Astrocyte of the spinal cord (primary cell): ENCODE data around the gene MADD.

Experiments
- DNase-seq: peaks from one replicate; pipeline ENCODE4 v3.0.0; 2011; ENCODE audit warnings: low read depth, low spot score
- H3K4me3 ChIP-seq: 2 replicates; pipeline ENCODE4 v1.5.1; 2011; ENCODE audit warnings: low read depth, mild to moderate bottlenecking, low read length, moderate library complexity
- in situ Hi-C: cut with HindIII; loops from 2 replicates; pipeline ENCODE4 v1.10.0; 2017; ENCODE audit warnings: low sequenced_read_pairs
- TF ChIP-seq, protein P1 (sequence below): IDR thresholded peaks from 2 replicates; pipeline ENCODE4 v1.5.1; 2012; ENCODE audit warnings: low read depth, mild to moderate bottlenecking, low read length, inconsistent platforms

The MADD gene

DNA sequence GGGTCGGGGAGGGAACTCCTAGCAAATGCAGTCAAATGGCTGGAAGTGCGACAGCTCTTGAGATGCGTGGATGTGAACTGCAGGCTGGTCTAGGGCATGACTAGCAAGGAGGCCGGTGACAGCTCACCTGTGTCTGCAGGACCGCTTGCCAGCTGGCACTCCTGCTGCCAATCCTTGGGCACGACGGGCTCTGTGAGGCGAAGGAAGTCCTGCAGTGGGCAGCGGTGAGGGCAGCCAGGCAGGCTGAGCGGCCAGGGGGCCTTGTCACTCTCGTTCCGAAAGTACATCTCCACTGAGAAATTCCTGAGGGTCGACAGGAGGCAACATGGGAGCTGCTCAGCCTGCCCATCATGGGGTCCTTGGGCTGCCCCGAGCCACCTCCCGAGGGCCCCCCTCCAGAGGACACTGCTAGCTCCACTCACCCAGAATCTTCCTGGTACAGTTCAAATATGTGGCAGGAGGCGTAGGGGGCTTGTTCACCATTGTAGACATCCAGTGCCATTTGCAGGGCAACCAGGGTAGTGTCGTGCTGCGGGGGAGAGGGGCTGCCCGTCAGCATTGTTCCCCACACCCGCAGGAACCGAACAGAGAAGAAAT lies 27.2 kb upstream of the MADD start:
- H3K4me3 ChIP-seq, result no peak overlapping the region
- TF ChIP-seq, protein P1, sequence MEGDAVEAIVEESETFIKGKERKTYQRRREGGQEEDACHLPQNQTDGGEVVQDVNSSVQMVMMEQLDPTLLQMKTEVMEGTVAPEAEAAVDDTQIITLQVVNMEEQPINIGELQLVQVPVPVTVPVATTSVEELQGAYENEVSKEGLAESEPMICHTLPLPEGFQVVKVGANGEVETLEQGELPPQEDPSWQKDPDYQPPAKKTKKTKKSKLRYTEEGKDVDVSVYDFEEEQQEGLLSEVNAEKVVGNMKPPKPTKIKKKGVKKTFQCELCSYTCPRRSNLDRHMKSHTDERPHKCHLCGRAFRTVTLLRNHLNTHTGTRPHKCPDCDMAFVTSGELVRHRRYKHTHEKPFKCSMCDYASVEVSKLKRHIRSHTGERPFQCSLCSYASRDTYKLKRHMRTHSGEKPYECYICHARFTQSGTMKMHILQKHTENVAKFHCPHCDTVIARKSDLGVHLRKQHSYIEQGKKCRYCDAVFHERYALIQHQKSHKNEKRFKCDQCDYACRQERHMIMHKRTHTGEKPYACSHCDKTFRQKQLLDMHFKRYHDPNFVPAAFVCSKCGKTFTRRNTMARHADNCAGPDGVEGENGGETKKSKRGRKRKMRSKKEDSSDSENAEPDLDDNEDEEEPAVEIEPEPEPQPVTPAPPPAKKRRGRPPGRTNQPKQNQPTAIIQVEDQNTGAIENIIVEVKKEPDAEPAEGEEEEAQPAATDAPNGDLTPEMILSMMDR, result no peak
- in situ Hi-C loops, result no loop called here
- no peak for DNase-seq

- no peak overlapping the region for H3K4me3 ChIP-seq
- in situ Hi-C loops, result no loop called here
- no peak for DNase-seq
- TF ChIP-seq, protein P1, result no peak
Observed at GRCh38 chr11:47243454-47243853, 26.5 kb upstream of the MADD start.

DNA sequence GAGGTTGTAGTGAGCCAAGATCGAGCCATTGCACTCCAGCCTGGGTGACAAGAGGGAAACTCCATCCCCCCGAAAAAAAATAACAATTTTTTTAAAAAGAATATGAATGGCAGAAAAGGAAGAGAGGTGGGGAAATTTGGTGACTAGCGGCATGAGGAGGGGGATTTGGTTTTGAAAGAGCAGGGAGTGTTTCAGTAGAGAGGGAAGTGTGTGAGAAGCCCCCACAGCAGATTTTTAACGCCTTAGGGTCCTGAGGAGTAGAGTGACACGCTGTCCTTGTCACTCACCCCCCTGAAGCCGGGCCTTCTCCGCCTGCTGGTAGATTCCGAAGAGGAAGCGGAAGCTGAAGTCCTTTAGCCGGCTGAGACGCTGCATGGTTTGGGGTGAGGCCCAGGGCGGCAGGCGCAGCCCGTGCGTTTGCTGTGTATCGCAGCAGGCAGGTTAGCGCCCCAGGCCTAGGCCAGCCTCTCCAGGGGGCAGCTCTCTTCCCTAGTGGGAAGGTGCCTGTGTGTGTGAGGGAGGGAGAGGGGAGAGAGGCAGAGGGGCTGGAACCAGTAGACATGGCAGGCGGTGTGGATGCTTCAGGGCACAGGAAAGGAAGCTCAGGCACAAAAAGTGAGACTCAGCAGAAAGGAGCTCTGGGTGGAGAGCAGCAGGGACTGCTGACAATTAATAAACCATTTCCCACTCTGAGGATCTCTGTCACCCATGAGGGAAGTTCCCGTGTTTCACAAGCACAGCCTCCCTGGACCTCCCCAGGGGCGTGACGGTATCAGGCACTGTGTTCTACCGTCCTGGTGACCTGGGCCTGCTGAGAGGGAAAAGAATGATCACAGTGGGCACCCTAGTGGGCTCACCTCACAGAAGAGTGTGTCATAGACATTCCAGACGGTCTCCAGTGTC lies 25.2 kb upstream of the MADD start:
- H3K4me3 ChIP-seq, result no peak overlapping the region
- TF ChIP-seq, protein P1, result no peak
- DNase-seq, result no peak
- in situ Hi-C loops, result no loop called here

- TF ChIP-seq, protein P1, result no peak
- in situ Hi-C loops, result no loop called here
- DNase-seq, result no peak
- no peak overlapping the region for H3K4me3 ChIP-seq
Observed at GRCh38 chr11:47245611-47246357, 24.1 kb upstream of the MADD start.

GRCh38 chr11:47247502-47247901 lies 22.4 kb upstream of the MADD start:
- no peak overlapping the region for H3K4me3 ChIP-seq
- TF ChIP-seq, protein P1, result no peak
- in situ Hi-C loops, result no loop called here
- no peak for DNase-seq

- in situ Hi-C loops, result no loop called here
- TF ChIP-seq, protein P1, result no peak
- H3K4me3 ChIP-seq, result peak overlapping the region; percentile 70
- no peak for DNase-seq
Observed at GRCh38 chr11:47248304-47248663, 21.6 kb upstream of the MADD start.
